OCI-LY3 (cell line): ENCODE measurements around the gene EML4.

ENCODE experiments used
- CTCF ChIP-seq: fragments of 200-600, 300-600 bp; sonication (generic); IDR thresholded peaks from 2 replicates; pipeline ENCODE4 v1.5.1; 2014; ENCODE audit warnings: antibody characterized with exemption, low read length, low read depth
- EZH2phosphoT487 ChIP-seq: fragments of 200-600 bp; shearing (Covaris generic); IDR thresholded peaks from 2 replicates; pipeline ENCODE4 v1.6.1; 2018; ENCODE audit warnings: antibody characterized with exemption, mixed run types, low read depth

- no peak for TF ChIP-seq CTCF
- no peak for TF ChIP-seq EZH2phosphoT487
Measured at GRCh38 chr2:42199002-42199401, 29.8 kb downstream of the EML4 start.
